ENCODE measurements around the gene CAP1. TPM values are rescaled to one million over a fixed set of nuclear protein-coding genes. Genes with fewer than 3 reads are reported as not detected.

The CAP1 gene
- total and polyA plus RNA-seq, 9 of the 15 experiments (the other 6 are each of a cell fraction or from before 2014, with no cell fraction given) = 230 to 658 (median 281) TPM

- peak overlapping the region; percentile 73 for H3K4me3 ChIP-seq
- ChIA-PET CTCF (ENCODE audit: low intra/inter-chr PET ratio) (interaction anchor here (1.2 kb wide), 1 partner anchor 308 kb away, joined by 5 read pairs; no protein-coding TSS in a partner anchor), POLR2A (interaction anchor here (0.8 to 1.8 kb wide), 2 partner anchors 9 to 43 kb away, joined by 3 to 8 read pairs; no protein-coding TSS in a partner anchor)
- FAIRE-seq = no peak
- H4K20me1 ChIP-seq (replicated peaks; ENCODE audit: control insufficient read depth, insufficient read depth, low read length) = no peaks in the 10 kb centered on the region
- TF ChIP-seq KDM1A (IDR thresholded peaks at IDR 0.05) (0 out of 4 replicates have a peak, but pooled peaks of 1 of the 2 experiments have one; percentile 10), ARNT (IDR thresholded peaks at IDR 0.05) (peak in 1 of 2 experiments; percentile 85; a peak in 2 of 4 replicates), MIER1 (IDR thresholded peaks at IDR 0.05; ENCODE audit: low read depth) (0 out of 2 replicates have a peak, but pooled peaks have one; percentile 32), THRAP3 (IDR thresholded peaks at IDR 0.05; ENCODE audit: borderline replicate concordance) (0 out of 2 replicates have a peak, but pooled peaks have one; percentile 47), PTRF (tag; IDR thresholded peaks at IDR 0.05) (no peak), CREBBP (IDR thresholded peaks at IDR 0.05; ENCODE audit: low read depth, low read length) (no peak), POLR2AphosphoS5 (IDR thresholded peaks at IDR 0.05; ENCODE audit: control insufficient read depth, insufficient read depth, low read depth, low read length) (no peak), CSDE1 (IDR thresholded peaks at IDR 0.05) (peak in 1 of 2 experiments; percentile 56; a peak in 1 of 4 replicates)
- peaks cover 2% of the 10 kb centered on the region; the same call in 1 of the 2 replicates for H3K9me3 ChIP-seq (replicated peaks; ENCODE audit: control insufficient read depth, insufficient read depth, low read depth, low read length)
- in situ Hi-C loops (cut with MboI) = no loop called here
- peak overlapping the region; percentile 73 to 92; a peak in 3 of 4 replicates for H3K9ac ChIP-seq (ENCODE audit: insufficient read depth in 1 of 2, low read depth in 2 of 2, low read length in 2 of 2)
- H3K36me3 ChIP-seq (ENCODE audit: control insufficient read depth, insufficient read depth, low read length) = peaks cover 21% of the 10 kb centered on the region
- intact Hi-C loops (cut with micrococcal nuclease) = no loop called here
- ATAC-seq = peak; percentile 47
- no peaks in the 10 kb centered on the region for H3K27me3 ChIP-seq (ENCODE audit: control insufficient read depth in 2 of 2, insufficient read depth in 2 of 2, low read length in 2 of 2)
- WGBS (ENCODE audit: insufficient coverage, low coverage, missing lambda C conversion rate) = 3% methylated on average over 8 of the region's 9 CpGs
- peaks cover 2% of the 10 kb centered on the region for H3K9me1 ChIP-seq (ENCODE audit: control insufficient read depth, insufficient read depth, low read length)
- H3K79me2 ChIP-seq (ENCODE audit: control insufficient read depth, insufficient read depth, low read length) = peaks cover 44% of the 10 kb centered on the region
- H2AFZ ChIP-seq (ENCODE audit: low read depth, low read length) = peak overlapping the region; percentile 94
- BruUV-seq (replicated peaks) = TSS peak; percentile 66
- no peak for DNase-seq (ENCODE audit: extremely low read depth in 1 of 4, low spot score in 3 of 4)
- H3K4me2 ChIP-seq (ENCODE audit: insufficient read depth, low read length) = peak overlapping the region; percentile 98
- peaks cover 16 to 17% of the 10 kb centered on the region in 2 experiments; a peak in 4 of 5 replicates for H3K4me1 ChIP-seq (replicated peaks in 1 of 2; ENCODE audit: control insufficient read depth in 2 of 2, insufficient read depth in 2 of 2, low read length in 2 of 2)
- peak overlapping the region; percentile 68 for H3K27ac ChIP-seq (ENCODE audit: extremely low read depth, low read depth, low read length)
These were observed 56.1 kb downstream of the CAP1 start for GRCh38 chr1:40096646-40096976.
